Endothelial cell of umbilical vein (primary cell): Measurements from ENCODE around the gene DPEP3. TPM values are rescaled to one million over a fixed set of nuclear protein-coding genes. Genes with fewer than 3 reads are reported as not detected.

Source experiments
- BruUV-seq: library from RNA; stranded (reverse); fragments of 400-500 nt; replicated peaks from 2 replicates; lab custom pipeline; 2021; lab: Mats Ljungman, UMichigan
- CTCF ChIA-PET: fragments of 300-600, 350-600 bp; sonication (Branson Sonifier 250); formaldehyde crosslinking; loops from one replicate; lab custom pipeline; 2021; ENCODE audit warnings: antibody characterized with exemption, inconsistent platforms; lab: Charles Lee
- POLR2A ChIA-PET: fragments of 300-600, 350-600 bp; sonication (Branson Sonifier 250); formaldehyde crosslinking; loops from one replicate; lab custom pipeline; 2021; ENCODE audit warnings: antibody characterized with exemption, inconsistent platforms; lab: Charles Lee
- DNase-seq: peaks from one replicate; pipeline ENCODE4 v3.0.0-alpha.2; 2011; ENCODE audit warnings: low read depth, low spot score
- FAIRE-seq: peaks from 2 replicates; lab custom pipeline; 2011; peaks lifted over from hg19 to GRCh38; lab: Jason Lieb, UNC
- H2AFZ ChIP-seq: 2 replicates; pipeline ENCODE4 v1.6.0; 2012; ENCODE audit warnings: low read depth, low read length, control low read depth, inconsistent platforms
- H3K27ac ChIP-seq: 2 replicates; pipeline ENCODE4 v1.5.1; 2011; ENCODE audit warnings: low read depth, mild to moderate bottlenecking, control low read depth, low read length, moderate library complexity; ENCODE audit not compliant: insufficient read depth
- H3K27me3 ChIP-seq, 2 experiments: 2 replicates each; pipeline versions ENCODE4 v1.6.0 to v1.6.1; 2011; ENCODE audit warnings: low read length in 2 of 2, mixed read lengths in 1 of 2; ENCODE audit not compliant: control insufficient read depth in 2 of 2, insufficient read depth in 2 of 2
- H3K36me3 ChIP-seq, 2 experiments: 2 replicates in 1 of 2; 3 replicates in 1 of 2; pipeline ENCODE4 v1.5.1; 2011; ENCODE audit warnings: low read length in 2 of 2, mild to moderate bottlenecking in 1 of 2, moderate library complexity in 1 of 2; ENCODE audit not compliant: control insufficient read depth in 2 of 2, insufficient read depth in 2 of 2; ENCODE audit errors: extremely low read depth in 1 of 2
- H3K4me1 ChIP-seq: 3 replicates; pipeline ENCODE4 v1.5.1; 2011; ENCODE audit warnings: mild to moderate bottlenecking, low read length; ENCODE audit not compliant: control insufficient read depth, insufficient read depth; ENCODE audit errors: extremely low read depth
- H3K4me2 ChIP-seq: 2 replicates; pipeline ENCODE4 v1.6.1; 2011; ENCODE audit warnings: low read length, control low read depth, mixed read lengths; ENCODE audit not compliant: insufficient read depth
- H3K4me3 ChIP-seq, 3 experiments: fragments of 200-600 bp in 1 of 3; sonication (generic), shearing (Covaris generic) in 1 of 3; replicated peaks in 1 of 3; 2 replicates each; pipeline ENCODE4 v1.5.1; 2011 to 2016; ENCODE audit warnings: control low read depth in 3 of 3, low read length in 3 of 3, mild to moderate bottlenecking in 2 of 3, inconsistent platforms in 1 of 3, low read depth in 1 of 3, moderate library complexity in 1 of 3; ENCODE audit not compliant: insufficient read depth in 1 of 3
- H3K79me2 ChIP-seq: 2 replicates; pipeline ENCODE4 v1.6.0; 2012; ENCODE audit warnings: low read length, inconsistent platforms; ENCODE audit not compliant: control insufficient read depth, insufficient read depth
- H3K9ac ChIP-seq: replicated peaks from 2 replicates; pipeline ENCODE3; 2011; ENCODE audit warnings: low read length, control low read depth; ENCODE audit not compliant: insufficient read depth; ENCODE audit errors: extremely low read depth
- H3K9me1 ChIP-seq: replicated peaks from 3 replicates; pipeline ENCODE4 v1.6.0; 2011; ENCODE audit warnings: mild to moderate bottlenecking, low read length; ENCODE audit not compliant: control insufficient read depth, insufficient read depth; ENCODE audit errors: extremely low read depth
- H3K9me3 ChIP-seq: replicated peaks from 2 replicates; pipeline ENCODE4 v1.5.1; 2012; ENCODE audit warnings: low read length, inconsistent platforms; ENCODE audit not compliant: control insufficient read depth, insufficient read depth
- H4K20me1 ChIP-seq: replicated peaks from 2 replicates; pipeline ENCODE3; 2011; ENCODE audit warnings: mild to moderate bottlenecking, low read length; ENCODE audit not compliant: control insufficient read depth, insufficient read depth; ENCODE audit errors: extremely low read depth
- EZH2 ChIP-seq: IDR thresholded peaks from 2 replicates; pipeline ENCODE4 v1.6.1; 2012; ENCODE audit warnings: borderline replicate concordance, low read depth, mild to moderate bottlenecking, moderate library complexity, low read length, inconsistent platforms; ENCODE audit not compliant: severe bottlenecking
- FOS ChIP-seq: IDR thresholded peaks from 2 replicates; pipeline ENCODE4 v1.6.1; 2011; ENCODE audit warnings: mild to moderate bottlenecking, low read length, moderate library complexity, borderline replicate concordance; ENCODE audit not compliant: insufficient read depth
- GATA2 ChIP-seq: IDR thresholded peaks from 2 replicates; pipeline ENCODE4 v1.7.0; 2011; ENCODE audit warnings: low read depth, mild to moderate bottlenecking, moderate library complexity, mixed read lengths, low read length; ENCODE audit not compliant: insufficient read length, insufficient read depth
- JUN ChIP-seq: IDR thresholded peaks from 2 replicates; pipeline ENCODE4 v1.6.1; 2011; ENCODE audit warnings: borderline replicate concordance, low read depth; ENCODE audit not compliant: insufficient read length, insufficient read depth
- MYC ChIP-seq: IDR thresholded peaks from one replicate; pipeline ENCODE4 v1.6.1; 2011; ENCODE audit warnings: mild to moderate bottlenecking, low read depth, low read length
- dilution Hi-C: fragments of 300-500 bp; cut with MboI; formaldehyde crosslinking; loops from one replicate; pipeline ENCODE4 v1.15.0; 2019; ENCODE audit warnings: low sequenced_read_pairs; ENCODE audit not compliant: extremely low pct_ligation_motif_present
- intact Hi-C: fragments of 100-400 bp; cut with micrococcal nuclease; formaldehyde crosslinking; loops from one replicate; pipeline ENCODE4 v1.10.0; 2022
- polyA plus RNA-seq, 4 experiments: library from polyadenylated mRNA; depleted of rRNA in 3 of 4; stranded (reverse) in 3 of 4; unstranded in 1 of 4; fragments of >200 nt; gene quantifications; 2 replicates each; pipeline versions ENCODE4 v1.2.1 to v1.2.3, GENCODE V29; 2011 to 2012; ENCODE audit warnings: missing spikeins in 1 of 4
- total RNA-seq: library from RNA; stranded (reverse); gene quantifications from 2 replicates; pipeline ENCODE4 v1.2.3, GENCODE V29; 2021
- TF ChIP-seq, protein P1 (sequence below), 2 donors: IDR thresholded peaks; 1 replicate in 1 of 2; 2 replicates in 1 of 2; pipeline ENCODE4 v1.5.1; 2011; ENCODE audit warnings: low read length in 2 of 2, mild to moderate bottlenecking in 2 of 2, moderate library complexity in 2 of 2, control low read depth in 1 of 2, inconsistent platforms in 1 of 2, low read depth in 1 of 2; ENCODE audit not compliant: insufficient read depth in 1 of 2; ENCODE audit errors: extremely low read depth in 1 of 2
- TF ChIP-seq, protein P2 (sequence below): IDR thresholded peaks from 2 replicates; pipeline ENCODE4 v1.6.1; 2011; ENCODE audit not compliant: insufficient read depth, insufficient read length

The DPEP3 gene
- total and polyA plus RNA-seq, 2 donors (not counting 3 experiments of a cell fraction or from before 2014, with no cell fraction given), result 0.06 TPM; not detected in 1

DNA sequence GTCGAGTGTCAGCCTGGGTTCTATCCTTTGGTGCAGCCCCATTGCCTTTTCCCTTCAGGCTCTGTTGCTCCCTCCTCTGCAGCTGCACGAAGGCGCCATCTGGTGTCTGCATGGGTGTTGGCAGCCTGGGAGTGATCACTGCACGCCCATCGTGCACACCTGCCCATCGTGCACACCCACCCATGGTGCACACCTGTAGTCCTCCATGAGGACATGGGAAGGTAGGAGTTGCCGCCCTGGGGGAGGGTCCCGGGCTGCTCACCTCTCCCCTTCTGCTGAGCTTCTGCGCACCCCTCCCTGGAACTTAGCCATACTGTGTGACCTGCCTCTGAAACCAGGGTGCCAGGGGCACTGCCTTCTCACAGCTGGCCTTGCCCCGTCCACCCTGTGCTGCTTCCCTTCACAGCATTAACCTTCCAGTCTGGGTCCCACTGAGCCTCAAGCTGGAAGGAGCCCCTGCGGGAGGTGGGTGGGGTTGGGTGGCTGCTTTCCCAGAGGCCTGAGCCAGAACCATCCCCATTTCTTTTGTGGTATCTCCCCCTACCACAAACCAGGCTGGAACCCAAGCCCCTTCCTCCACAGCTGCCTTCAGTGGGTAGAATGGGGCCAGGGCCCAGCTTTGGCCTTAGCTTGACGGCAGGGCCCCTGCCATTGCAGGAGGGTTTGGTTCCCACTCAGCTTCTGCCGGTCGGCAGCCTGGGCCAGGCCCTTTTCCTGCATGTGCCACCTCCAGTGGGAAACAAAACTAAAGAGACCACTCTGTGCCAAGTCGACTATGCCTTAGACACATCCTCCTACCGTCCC, 51.5 kb downstream of the DPEP3 start:
- Histone ChIP-seq H3K9me3 (no peaks in the 10 kb centered on the region), H3K4me3 (no peak overlapping the region), H3K27ac (no peak overlapping the region), H3K27me3 (no peaks in the 10 kb centered on the region), H3K4me1 (peaks cover 10% of the 10 kb centered on the region), H3K79me2 (no peaks in the 10 kb centered on the region), H3K9me1 (no peaks in the 10 kb centered on the region), H3K4me2 (no peak overlapping the region), H3K9ac (no peak overlapping the region), H4K20me1 (no peaks in the 10 kb centered on the region), H2AFZ (no peak overlapping the region), H3K36me3 (peaks cover 0 to 12% of the 10 kb centered on the region in 2 experiments)
- DNase-seq (peak; percentile 50), FAIRE-seq (peak; percentile 92)
- intact Hi-C loops (loop anchor here (1.0 to 10.0 kb wide), 6 partner anchors 45 to 404 kb away; partner anchors contain the start of gene RIPOR1), dilution Hi-C loops (no loop called here)
- ChIA-PET CTCF (interaction anchor here (0.8 to 6.1 kb wide), 10 partner anchors 14 to 408 kb away, joined by 3 to 106 read pairs (median 5); partner anchors contain the start of genes EDC4 and NRN1L), POLR2A (no interaction called here)
- no TSS peak for BruUV-seq
- TF ChIP-seq, protein P1, sequence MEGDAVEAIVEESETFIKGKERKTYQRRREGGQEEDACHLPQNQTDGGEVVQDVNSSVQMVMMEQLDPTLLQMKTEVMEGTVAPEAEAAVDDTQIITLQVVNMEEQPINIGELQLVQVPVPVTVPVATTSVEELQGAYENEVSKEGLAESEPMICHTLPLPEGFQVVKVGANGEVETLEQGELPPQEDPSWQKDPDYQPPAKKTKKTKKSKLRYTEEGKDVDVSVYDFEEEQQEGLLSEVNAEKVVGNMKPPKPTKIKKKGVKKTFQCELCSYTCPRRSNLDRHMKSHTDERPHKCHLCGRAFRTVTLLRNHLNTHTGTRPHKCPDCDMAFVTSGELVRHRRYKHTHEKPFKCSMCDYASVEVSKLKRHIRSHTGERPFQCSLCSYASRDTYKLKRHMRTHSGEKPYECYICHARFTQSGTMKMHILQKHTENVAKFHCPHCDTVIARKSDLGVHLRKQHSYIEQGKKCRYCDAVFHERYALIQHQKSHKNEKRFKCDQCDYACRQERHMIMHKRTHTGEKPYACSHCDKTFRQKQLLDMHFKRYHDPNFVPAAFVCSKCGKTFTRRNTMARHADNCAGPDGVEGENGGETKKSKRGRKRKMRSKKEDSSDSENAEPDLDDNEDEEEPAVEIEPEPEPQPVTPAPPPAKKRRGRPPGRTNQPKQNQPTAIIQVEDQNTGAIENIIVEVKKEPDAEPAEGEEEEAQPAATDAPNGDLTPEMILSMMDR (IDR thresholded peaks at IDR 0.05; ENCODE audit: extremely low read depth in 1 of 2, insufficient read depth in 1 of 2, low read depth in 1 of 2, low read length in 2 of 2), result peak; percentile 87 to 93
- TF ChIP-seq, protein P2, sequence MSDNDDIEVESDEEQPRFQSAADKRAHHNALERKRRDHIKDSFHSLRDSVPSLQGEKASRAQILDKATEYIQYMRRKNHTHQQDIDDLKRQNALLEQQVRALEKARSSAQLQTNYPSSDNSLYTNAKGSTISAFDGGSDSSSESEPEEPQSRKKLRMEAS, result no peak

DNA sequence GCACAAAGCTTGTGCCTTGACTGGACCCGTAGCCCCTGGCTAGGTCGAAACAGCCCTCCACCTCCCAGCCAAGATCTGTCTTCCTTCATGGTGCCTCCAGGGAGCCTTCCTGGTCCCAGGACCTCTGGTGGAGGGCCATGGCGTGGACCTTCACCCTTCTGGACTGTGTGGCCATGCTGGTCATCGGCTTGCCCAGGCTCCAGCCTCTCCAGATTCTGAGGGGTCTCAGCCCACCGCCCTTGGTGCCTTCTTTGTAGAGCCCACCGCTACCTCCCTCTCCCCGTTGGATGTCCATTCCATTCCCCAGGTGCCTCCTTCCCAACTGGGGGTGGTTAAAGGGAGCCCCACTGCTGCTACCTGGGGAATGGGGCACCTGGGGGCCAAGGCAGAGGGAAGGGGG, 52.2 kb downstream of the DPEP3 start:
- dilution Hi-C loops, result no loop called here

More for the DNA sequence above, 52.2 kb downstream of the DPEP3 start:
- H3K4me1 ChIP-seq, result peaks cover 10% of the 10 kb centered on the region
- no peak overlapping the region for H2AFZ ChIP-seq
- no peak overlapping the region for H3K4me2 ChIP-seq
- no peak for TF ChIP-seq EZH2
- TF ChIP-seq MYC, result no peak
- TF ChIP-seq, protein P1 (IDR thresholded peaks at IDR 0.05; ENCODE audit: extremely low read depth in 1 of 2, insufficient read depth in 1 of 2, low read depth in 1 of 2, low read length in 2 of 2), result no peak
- no peak for TF ChIP-seq FOS
- TF ChIP-seq, protein P2, result no peak
- TF ChIP-seq GATA2, result no peak
- no peak for TF ChIP-seq JUN
- intact Hi-C loops, result loop anchor here (1.0 to 10.0 kb wide), 6 partner anchors 45 to 403 kb away; partner anchors contain the start of gene RIPOR1
- H3K27me3 ChIP-seq, result no peaks in the 10 kb centered on the region
- H3K9me1 ChIP-seq, result no peaks in the 10 kb centered on the region
- H3K36me3 ChIP-seq, result peaks cover 0 to 16% of the 10 kb centered on the region in 2 experiments
- DNase-seq (no peak), FAIRE-seq (no peak)
- ChIA-PET CTCF (interaction anchor here (0.8 to 6.1 kb wide), 10 partner anchors 14 to 407 kb away, joined by 3 to 106 read pairs (median 5); partner anchors contain the start of genes EDC4 and NRN1L), POLR2A (no interaction called here)
- no peaks in the 10 kb centered on the region for H3K79me2 ChIP-seq
- H4K20me1 ChIP-seq, result no peaks in the 10 kb centered on the region
- H3K9me3 ChIP-seq, result no peaks in the 10 kb centered on the region
- H3K27ac ChIP-seq, result no peak overlapping the region
- H3K4me3 ChIP-seq, result no peak overlapping the region
- BruUV-seq, result no TSS peak
- no peak overlapping the region for H3K9ac ChIP-seq
